ENCODE results near the gene RARS1.

The RARS1 gene

GRCh38 chr5:168472329-168472728, 13.9 kb upstream of the RARS1 start:
- H3K9ac ChIP-seq (ENCODE audit: low read depth, low read length), result no peak overlapping the region
- H4K20me1 ChIP-seq (ENCODE audit: insufficient read depth, low read length), result no peaks in the 10 kb centered on the region
- H3K9me3 ChIP-seq (ENCODE audit: insufficient read depth, low read length, severe bottlenecking), result no peaks in the 10 kb centered on the region
- DNase-seq (no peak), ATAC-seq (ENCODE audit: insufficient read depth, low read depth) (no peak)
- no peak overlapping the region for H3K27ac ChIP-seq (ENCODE audit: low read length)
- H3K36me3 ChIP-seq (ENCODE audit: insufficient read depth, low read length), result no peaks in the 10 kb centered on the region
- H2AFZ ChIP-seq (ENCODE audit: low read depth, low read length), result no peak overlapping the region
- H3K4me1 ChIP-seq (ENCODE audit: insufficient read depth, low read length), result no peaks in the 10 kb centered on the region
- no peaks in the 10 kb centered on the region for H3K79me2 ChIP-seq (ENCODE audit: insufficient read depth, low read length)
- no peak overlapping the region for H3K4me2 ChIP-seq (ENCODE audit: insufficient read depth, low read length)
- no peak for TF ChIP-seq EZH2 (IDR thresholded peaks at IDR 0.05; ENCODE audit: borderline replicate concordance, low read depth, low read length, severe bottlenecking)
- no peak for TF ChIP-seq CTCF (IDR thresholded peaks at IDR 0.05; ENCODE audit: borderline replicate concordance, extremely low read depth, low read length, poor library complexity, severe bottlenecking)
- no peaks in the 10 kb centered on the region for H3K27me3 ChIP-seq (ENCODE audit: insufficient read depth, low read length, poor library complexity)
- H3K4me3 ChIP-seq (ENCODE audit: low read depth in 1 of 2, low read length in 2 of 2), result no peak overlapping the region

- no peak overlapping the region for H3K9ac ChIP-seq (ENCODE audit: low read depth, low read length)
- H3K9me3 ChIP-seq (ENCODE audit: insufficient read depth, low read length, severe bottlenecking), result no peaks in the 10 kb centered on the region
- no peaks in the 10 kb centered on the region for H3K79me2 ChIP-seq (ENCODE audit: insufficient read depth, low read length)
- no peak for TF ChIP-seq CTCF (IDR thresholded peaks at IDR 0.05; ENCODE audit: borderline replicate concordance, extremely low read depth, low read length, poor library complexity, severe bottlenecking)
- TF ChIP-seq EZH2 (IDR thresholded peaks at IDR 0.05; ENCODE audit: borderline replicate concordance, low read depth, low read length, severe bottlenecking), result no peak
- no peaks in the 10 kb centered on the region for H4K20me1 ChIP-seq (ENCODE audit: insufficient read depth, low read length)
- no peak overlapping the region for H2AFZ ChIP-seq (ENCODE audit: low read depth, low read length)
- H3K27ac ChIP-seq (ENCODE audit: low read length), result no peak overlapping the region
- H3K4me3 ChIP-seq (ENCODE audit: low read depth in 1 of 2, low read length in 2 of 2), result no peak overlapping the region
- H3K4me2 ChIP-seq (ENCODE audit: insufficient read depth, low read length), result no peak overlapping the region
- no peaks in the 10 kb centered on the region for H3K27me3 ChIP-seq (ENCODE audit: insufficient read depth, low read length, poor library complexity)
- no peaks in the 10 kb centered on the region for H3K36me3 ChIP-seq (ENCODE audit: insufficient read depth, low read length)
- ATAC-seq (ENCODE audit: insufficient read depth, low read depth), result no peak
- no peak for DNase-seq
- H3K4me1 ChIP-seq (ENCODE audit: insufficient read depth, low read length), result no peaks in the 10 kb centered on the region
These were observed 12.0 kb upstream of the RARS1 start for GRCh38 chr5:168474319-168474718.

- ATAC-seq (ENCODE audit: insufficient read depth, low read depth) (no peak), DNase-seq (no peak)
- Histone ChIP-seq H3K36me3 (ENCODE audit: insufficient read depth, low read length) (no peaks in the 10 kb centered on the region), H2AFZ (ENCODE audit: low read depth, low read length) (no peak overlapping the region), H3K79me2 (ENCODE audit: insufficient read depth, low read length) (no peaks in the 10 kb centered on the region), H3K4me3 (ENCODE audit: low read depth in 1 of 2, low read length in 2 of 2) (no peak overlapping the region), H3K4me1 (ENCODE audit: insufficient read depth, low read length) (no peaks in the 10 kb centered on the region), H3K27me3 (ENCODE audit: insufficient read depth, low read length, poor library complexity) (no peaks in the 10 kb centered on the region), H3K9ac (ENCODE audit: low read depth, low read length) (no peak overlapping the region), H4K20me1 (ENCODE audit: insufficient read depth, low read length) (no peaks in the 10 kb centered on the region), H3K9me3 (ENCODE audit: insufficient read depth, low read length, severe bottlenecking) (no peaks in the 10 kb centered on the region), H3K4me2 (ENCODE audit: insufficient read depth, low read length) (no peak overlapping the region), H3K27ac (ENCODE audit: low read length) (no peak overlapping the region)
- TF ChIP-seq CTCF (IDR thresholded peaks at IDR 0.05; ENCODE audit: borderline replicate concordance, extremely low read depth, low read length, poor library complexity, severe bottlenecking) (no peak), EZH2 (IDR thresholded peaks at IDR 0.05; ENCODE audit: borderline replicate concordance, low read depth, low read length, severe bottlenecking) (no peak)
These were observed 9.2 kb upstream of the RARS1 start for GRCh38 chr5:168477060-168477459.

DNA sequence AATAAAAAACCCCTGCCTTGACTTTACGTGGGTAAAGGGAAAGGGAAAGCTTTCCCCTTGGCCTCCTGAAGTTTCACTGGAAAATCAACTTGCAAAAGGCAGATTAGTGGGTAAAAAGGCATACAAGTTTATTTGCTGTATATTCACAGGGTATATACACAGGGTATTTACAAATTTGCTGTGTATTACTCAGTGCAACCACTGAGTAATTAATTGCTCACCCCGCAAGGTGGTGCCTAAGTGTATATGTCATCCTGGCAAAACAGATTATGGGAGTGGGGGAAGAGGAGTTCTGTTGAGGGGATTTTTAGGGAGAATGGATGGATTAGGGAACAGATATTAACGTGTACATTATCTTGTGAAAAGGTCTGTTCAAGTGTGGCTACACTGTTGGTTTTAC, 7.1 kb upstream of the RARS1 start:
- H3K4me1 ChIP-seq (ENCODE audit: insufficient read depth, low read length), result no peaks in the 10 kb centered on the region
- H3K4me2 ChIP-seq (ENCODE audit: insufficient read depth, low read length), result no peak overlapping the region
- H3K27me3 ChIP-seq (ENCODE audit: insufficient read depth, low read length, poor library complexity), result no peaks in the 10 kb centered on the region
- no peak overlapping the region for H3K4me3 ChIP-seq (ENCODE audit: low read depth in 1 of 2, low read length in 2 of 2)
- TF ChIP-seq CTCF (IDR thresholded peaks at IDR 0.05; ENCODE audit: borderline replicate concordance, extremely low read depth, low read length, poor library complexity, severe bottlenecking), result no peak
- TF ChIP-seq EZH2 (IDR thresholded peaks at IDR 0.05; ENCODE audit: borderline replicate concordance, low read depth, low read length, severe bottlenecking), result no peak
- H4K20me1 ChIP-seq (ENCODE audit: insufficient read depth, low read length), result no peaks in the 10 kb centered on the region
- DNase-seq (no peak), ATAC-seq (ENCODE audit: insufficient read depth, low read depth) (no peak)
- no peaks in the 10 kb centered on the region for H3K79me2 ChIP-seq (ENCODE audit: insufficient read depth, low read length)
- H2AFZ ChIP-seq (ENCODE audit: low read depth, low read length), result no peak overlapping the region
- H3K36me3 ChIP-seq (ENCODE audit: insufficient read depth, low read length), result no peaks in the 10 kb centered on the region
- no peak overlapping the region for H3K9ac ChIP-seq (ENCODE audit: low read depth, low read length)
- H3K9me3 ChIP-seq (ENCODE audit: insufficient read depth, low read length, severe bottlenecking), result no peaks in the 10 kb centered on the region
- no peak overlapping the region for H3K27ac ChIP-seq (ENCODE audit: low read length)
